ENCODE results near the gene TBC1D9B. TPM values are rescaled to one million over a fixed set of nuclear protein-coding genes. Genes with fewer than 3 reads are reported as not detected.

TBC1D9B gene
- total and polyA plus RNA-seq, 2 of the 13 experiments (the other 11 are each of a cell fraction or from before 2014, with no cell fraction given), result 35.0 to 50.0 TPM

DNA sequence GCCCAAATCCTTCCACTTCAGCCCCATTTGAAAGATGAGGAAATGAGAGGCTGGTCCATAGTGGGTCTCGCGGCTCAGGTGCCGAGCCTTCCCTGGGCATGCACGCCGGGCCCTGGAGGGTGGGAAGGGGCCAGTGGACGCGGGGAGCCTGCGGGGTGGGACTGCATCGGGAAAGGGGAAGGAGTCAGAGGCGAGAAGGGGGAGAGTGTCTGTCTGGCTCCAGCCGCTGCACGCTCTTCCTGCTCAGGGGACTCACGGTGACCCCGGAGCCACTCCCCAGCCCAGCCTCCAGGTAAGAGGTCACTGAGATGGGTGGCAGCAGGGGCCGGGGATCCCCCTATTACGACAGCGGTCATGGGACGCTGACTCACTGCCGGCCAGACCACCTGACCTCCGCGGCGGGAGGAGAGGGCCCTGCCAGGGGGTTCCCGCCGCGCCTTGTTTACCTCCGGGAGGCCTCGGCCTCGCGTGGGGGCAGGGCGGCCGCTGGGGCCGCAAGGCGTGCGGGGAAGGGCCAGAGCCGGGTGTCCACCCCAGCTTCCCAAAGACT is 88.9 kb downstream of the TBC1D9B start (continued):
- TF ChIP-seq AFF4 (CRISPR knock-in tag; IDR thresholded peaks at IDR 0.05) (0 out of 2 replicates have a peak, but pooled peaks have one; percentile 14), CCDC6 (CRISPR knock-in tag; IDR thresholded peaks at IDR 0.05) (peak; percentile 80; the same call in 1 of the 2 replicates), ZNF710 (CRISPR knock-in tag; IDR thresholded peaks at IDR 0.05; ENCODE audit: borderline replicate concordance) (no peak), CEBPB (IDR thresholded peaks at IDR 0.05; ENCODE audit: borderline replicate concordance, low read depth, low read length) (peak; percentile 86), KAT8 (CRISPR knock-in tag; IDR thresholded peaks at IDR 0.05) (peak; percentile 79; the same call in 1 of the 2 replicates), YEATS2 (CRISPR knock-in tag; IDR thresholded peaks at IDR 0.05; ENCODE audit: borderline replicate concordance) (peak; percentile 85), ZFP62 (CRISPR knock-in tag; IDR thresholded peaks at IDR 0.05) (no peak), ZNF572 (CRISPR knock-in tag; IDR thresholded peaks at IDR 0.05) (peak; percentile 65; the same call in 1 of the 2 replicates), ARNTL (CRISPR knock-in tag; IDR thresholded peaks at IDR 0.05) (peak; percentile 78; the same call in 1 of the 2 replicates), ZNF432 (CRISPR knock-in tag; IDR thresholded peaks at IDR 0.05; ENCODE audit: borderline replicate concordance) (no peak), SRY (CRISPR knock-in tag; IDR thresholded peaks at IDR 0.05) (no peak), ZNF780A (CRISPR knock-in tag; IDR thresholded peaks at IDR 0.05) (peak; percentile 71; the same call in 1 of the 2 replicates), SNAPC4 (CRISPR knock-in tag; IDR thresholded peaks at IDR 0.05) (peak; percentile 30), ZNF264 (CRISPR knock-in tag; IDR thresholded peaks at IDR 0.05) (0 out of 2 replicates have a peak, but pooled peaks have one; percentile 18), ARNT2 (CRISPR knock-in tag; IDR thresholded peaks at IDR 0.05; ENCODE audit: low read depth) (peak; percentile 26; the same call in 1 of the 2 replicates)
- TF ChIP-seq, protein P1, sequence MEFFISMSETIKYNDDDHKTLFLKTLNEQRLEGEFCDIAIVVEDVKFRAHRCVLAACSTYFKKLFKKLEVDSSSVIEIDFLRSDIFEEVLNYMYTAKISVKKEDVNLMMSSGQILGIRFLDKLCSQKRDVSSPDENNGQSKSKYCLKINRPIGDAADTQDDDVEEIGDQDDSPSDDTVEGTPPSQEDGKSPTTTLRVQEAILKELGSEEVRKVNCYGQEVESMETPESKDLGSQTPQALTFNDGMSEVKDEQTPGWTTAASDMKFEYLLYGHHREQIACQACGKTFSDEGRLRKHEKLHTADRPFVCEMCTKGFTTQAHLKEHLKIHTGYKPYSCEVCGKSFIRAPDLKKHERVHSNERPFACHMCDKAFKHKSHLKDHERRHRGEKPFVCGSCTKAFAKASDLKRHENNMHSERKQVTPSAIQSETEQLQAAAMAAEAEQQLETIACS (CRISPR knock-in tag; IDR thresholded peaks at IDR 0.05), result no peak; the same call in 1 of the 2 replicates

All from HepG2 (cell line).